HUES48 (cell line): ENCODE results near the gene CCRL2.
"Not testable (repeated sequence)": the region's sequence is repeated elsewhere in the genome, so short reads cannot be mapped to it uniquely, and the experiment has no call there.

Source experiments
- H3K27ac ChIP-seq: one replicate; pipeline ENCODE4 v1.7.0; 2013; ENCODE audit warnings: low read depth, low read length, inconsistent platforms
- H3K27me3 ChIP-seq: 2 replicates; pipeline ENCODE4 v1.6.1; 2013; ENCODE audit warnings: mild to moderate bottlenecking, low read length; ENCODE audit not compliant: control insufficient read depth, insufficient read depth
- H3K36me3 ChIP-seq: 2 replicates; pipeline ENCODE4 v1.6.1; 2013; ENCODE audit warnings: low read length; ENCODE audit not compliant: control insufficient read depth, insufficient read depth
- H3K4me1 ChIP-seq: 2 replicates; pipeline ENCODE4 v1.6.1; 2013; ENCODE audit warnings: mild to moderate bottlenecking, low read length; ENCODE audit not compliant: control insufficient read depth, insufficient read depth
- H3K4me3 ChIP-seq: 2 replicates; pipeline ENCODE4 v1.5.1; 2013; ENCODE audit warnings: mild to moderate bottlenecking, low read depth, low read length
- H3K9ac ChIP-seq: 2 replicates; pipeline ENCODE4 v1.6.1; 2013; ENCODE audit warnings: mild to moderate bottlenecking, low read depth, low read length, moderate library complexity
- H3K9me3 ChIP-seq: 2 replicates; pipeline ENCODE4 v1.6.1; 2013; ENCODE audit warnings: low read length; ENCODE audit not compliant: control insufficient read depth, insufficient read depth

Gene CCRL2

GRCh38 chr3:46433118-46433517 lies 26.1 kb downstream of the CCRL2 start:
- not testable (repeated sequence) for H3K27me3 ChIP-seq, H3K4me1 ChIP-seq, H3K27ac ChIP-seq, H3K9ac ChIP-seq, H3K9me3 ChIP-seq, H3K4me3 ChIP-seq, H3K36me3 ChIP-seq

- Histone ChIP-seq H3K4me1 (no peaks in the 10 kb centered on the region), H3K9ac (no peak overlapping the region), H3K36me3 (no peaks in the 10 kb centered on the region), H3K4me3 (no peak overlapping the region), H3K27ac (no peak overlapping the region), H3K27me3 (no peaks in the 10 kb centered on the region), H3K9me3 (0 out of 2 replicates have a peak, but pooled peaks cover 3% of the 10 kb centered on the region)
Measured at GRCh38 chr3:46433841-46434240, 26.8 kb downstream of the CCRL2 start.

DNA sequence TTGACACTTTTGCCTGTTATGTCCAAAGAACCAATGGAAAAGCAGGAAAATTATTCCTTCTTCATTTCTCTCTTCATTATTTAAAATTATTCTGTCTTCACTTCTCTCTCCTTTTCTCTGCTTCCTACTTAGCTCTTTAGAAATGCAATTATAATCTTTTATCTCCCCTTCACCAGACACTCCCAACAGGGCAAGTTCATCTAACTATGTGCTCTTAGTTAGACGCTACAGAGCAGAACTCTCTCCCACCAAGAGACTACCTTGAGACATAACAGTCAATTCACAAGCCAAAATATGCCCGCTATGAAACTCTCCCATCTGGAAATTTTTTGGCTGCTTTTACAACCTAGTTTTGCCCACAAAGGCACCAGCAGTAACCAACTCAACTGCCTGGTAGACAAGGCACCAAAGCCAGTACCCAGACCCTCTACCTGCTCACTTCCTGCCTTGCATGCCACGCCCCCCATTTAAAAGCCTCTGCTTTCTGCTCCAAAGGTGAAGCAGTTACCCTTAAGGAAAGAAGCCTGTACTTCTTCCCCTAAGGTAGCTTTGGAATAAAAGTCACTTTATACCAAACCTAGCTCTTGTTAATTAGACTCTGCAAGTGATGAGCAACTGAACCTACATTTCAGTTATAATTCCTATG lies 28.1 kb downstream of the CCRL2 start:
- Histone ChIP-seq H3K4me3 (no peak overlapping the region), H3K36me3 (no peaks in the 10 kb centered on the region), H3K27ac (no peak overlapping the region), H3K27me3 (no peaks in the 10 kb centered on the region), H3K9me3 (0 out of 2 replicates have a peak, but pooled peaks cover 3% of the 10 kb centered on the region), H3K4me1 (no peaks in the 10 kb centered on the region), H3K9ac (no peak overlapping the region)

GRCh38 chr3:46438831-46439230 lies 31.8 kb downstream of the CCRL2 start:
- no peak overlapping the region for H3K4me3 ChIP-seq
- no peak overlapping the region for H3K27ac ChIP-seq
- H3K4me1 ChIP-seq, result peaks cover 7% of the 10 kb centered on the region; the same call in 1 of the 2 replicates
- no peaks in the 10 kb centered on the region for H3K9me3 ChIP-seq
- H3K36me3 ChIP-seq, result no peaks in the 10 kb centered on the region
- H3K27me3 ChIP-seq, result no peaks in the 10 kb centered on the region
- no peak overlapping the region for H3K9ac ChIP-seq

GRCh38 chr3:46440531-46441294 lies 33.7 kb downstream of the CCRL2 start:
- H3K27me3 ChIP-seq, result no peaks in the 10 kb centered on the region
- no peaks in the 10 kb centered on the region for H3K9me3 ChIP-seq
- H3K27ac ChIP-seq, result no peak overlapping the region
- H3K9ac ChIP-seq, result no peak overlapping the region
- no peak overlapping the region for H3K4me3 ChIP-seq
- peaks cover 7% of the 10 kb centered on the region; the same call in 1 of the 2 replicates for H3K4me1 ChIP-seq
- H3K36me3 ChIP-seq, result no peaks in the 10 kb centered on the region

GRCh38 chr3:46442576-46443530 lies 35.8 kb downstream of the CCRL2 start:
- Histone ChIP-seq H3K9me3 (no peaks in the 10 kb centered on the region), H3K27ac (no peak overlapping the region), H3K36me3 (no peaks in the 10 kb centered on the region), H3K4me1 (peaks cover 7% of the 10 kb centered on the region; the same call in 1 of the 2 replicates), H3K4me3 (no peak overlapping the region), H3K27me3 (no peaks in the 10 kb centered on the region), H3K9ac (no peak overlapping the region)

GRCh38 chr3:46447228-46447985 lies 40.3 kb downstream of the CCRL2 start:
- Histone ChIP-seq H3K36me3 (no peaks in the 10 kb centered on the region), H3K4me1 (no peaks in the 10 kb centered on the region), H3K9ac (no peak overlapping the region), H3K27ac (no peak overlapping the region), H3K27me3 (no peaks in the 10 kb centered on the region), H3K4me3 (no peak overlapping the region), H3K9me3 (no peaks in the 10 kb centered on the region)

GRCh38 chr3:46448721-46449120 lies 41.7 kb downstream of the CCRL2 start:
- Histone ChIP-seq H3K27ac (no peak overlapping the region), H3K36me3 (no peaks in the 10 kb centered on the region), H3K9me3 (no peaks in the 10 kb centered on the region), H3K9ac (no peak overlapping the region), H3K4me1 (no peaks in the 10 kb centered on the region), H3K27me3 (no peaks in the 10 kb centered on the region), H3K4me3 (no peak overlapping the region)

- no peaks in the 10 kb centered on the region for H3K36me3 ChIP-seq
- H3K9me3 ChIP-seq, result no peaks in the 10 kb centered on the region
- H3K4me3 ChIP-seq, result no peak overlapping the region
- no peak overlapping the region for H3K9ac ChIP-seq
- no peaks in the 10 kb centered on the region for H3K27me3 ChIP-seq
- H3K27ac ChIP-seq, result no peak overlapping the region
- H3K4me1 ChIP-seq, result no peaks in the 10 kb centered on the region
Measured at GRCh38 chr3:46449755-46450552, 42.9 kb downstream of the CCRL2 start.
